WI38 (cell line): ENCODE data around the gene NT5M.

Experiments
- H3K4me3 ChIP-seq: 2 replicates; pipeline ENCODE4 v1.5.1; 2011; ENCODE audit warnings: low read depth, mild to moderate bottlenecking, control low read depth, low read length
- CTCF ChIP-seq: IDR thresholded peaks from 2 replicates; pipeline ENCODE4 v1.5.1; 2012; ENCODE audit warnings: low read depth, mild to moderate bottlenecking, control low read depth, low read length

The NT5M gene

DNA sequence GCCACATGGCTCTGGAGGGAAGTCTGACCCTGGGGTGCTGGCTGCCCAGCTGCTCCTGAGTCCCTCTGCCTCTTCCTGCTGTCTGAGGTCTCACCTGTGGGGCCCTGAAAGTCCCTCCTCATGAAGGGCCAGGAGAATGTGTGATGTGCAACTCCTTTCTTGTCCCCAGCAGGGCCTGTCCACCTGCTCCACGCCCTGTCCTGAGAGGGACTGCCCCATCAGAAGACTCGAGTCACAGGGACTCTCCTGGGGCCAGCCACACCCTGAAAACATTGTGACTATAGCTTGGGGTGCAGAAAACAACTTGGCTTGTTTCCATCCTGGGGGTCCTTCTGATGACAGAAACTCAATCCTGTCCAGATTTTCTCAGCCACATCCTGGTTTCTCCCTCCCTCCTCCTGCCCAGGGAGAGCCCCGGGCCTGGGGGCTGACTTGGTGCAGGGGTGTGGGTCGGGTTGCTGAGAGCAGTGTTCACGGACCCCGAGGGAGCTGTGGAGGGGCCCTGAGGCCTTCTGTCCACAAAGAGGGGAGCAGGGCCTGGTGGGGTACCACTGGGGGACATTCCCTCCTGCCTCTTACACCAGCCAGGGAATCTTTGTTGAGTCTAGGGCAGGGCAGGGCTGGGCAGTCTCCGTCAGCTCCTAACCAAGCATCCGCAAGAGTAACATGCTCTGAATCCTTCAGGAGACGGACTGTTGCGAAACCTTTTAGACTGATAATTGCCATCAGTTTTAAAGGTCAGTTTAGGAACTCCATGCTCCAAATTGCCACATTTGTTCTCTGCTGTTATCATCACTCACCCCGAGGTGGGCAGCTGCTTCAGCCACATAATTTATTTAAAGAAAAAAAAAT, 45.9 kb downstream of the NT5M start:
- TF ChIP-seq CTCF = no peak
- no peak overlapping the region for H3K4me3 ChIP-seq

DNA sequence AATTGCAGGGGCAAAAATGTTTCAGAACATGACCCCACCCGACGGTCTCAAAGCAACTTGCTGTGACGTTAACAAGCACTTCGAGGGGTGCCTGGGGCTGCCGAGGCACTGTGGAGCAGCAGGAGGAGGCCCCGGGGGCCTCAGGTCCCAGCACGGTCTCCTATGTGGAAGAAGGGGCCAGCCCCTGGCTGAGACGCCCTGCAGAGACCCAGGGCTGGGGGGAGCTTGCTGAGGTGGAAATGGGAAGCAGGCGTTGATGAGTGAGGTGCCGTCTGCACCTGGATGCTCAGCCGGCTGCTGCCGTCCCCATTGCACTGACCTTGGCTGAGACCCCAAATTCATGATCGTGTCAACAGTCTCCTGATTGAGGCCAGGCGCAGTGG, 46.5 kb downstream of the NT5M start:
- no peak overlapping the region for H3K4me3 ChIP-seq
- TF ChIP-seq CTCF = no peak

DNA sequence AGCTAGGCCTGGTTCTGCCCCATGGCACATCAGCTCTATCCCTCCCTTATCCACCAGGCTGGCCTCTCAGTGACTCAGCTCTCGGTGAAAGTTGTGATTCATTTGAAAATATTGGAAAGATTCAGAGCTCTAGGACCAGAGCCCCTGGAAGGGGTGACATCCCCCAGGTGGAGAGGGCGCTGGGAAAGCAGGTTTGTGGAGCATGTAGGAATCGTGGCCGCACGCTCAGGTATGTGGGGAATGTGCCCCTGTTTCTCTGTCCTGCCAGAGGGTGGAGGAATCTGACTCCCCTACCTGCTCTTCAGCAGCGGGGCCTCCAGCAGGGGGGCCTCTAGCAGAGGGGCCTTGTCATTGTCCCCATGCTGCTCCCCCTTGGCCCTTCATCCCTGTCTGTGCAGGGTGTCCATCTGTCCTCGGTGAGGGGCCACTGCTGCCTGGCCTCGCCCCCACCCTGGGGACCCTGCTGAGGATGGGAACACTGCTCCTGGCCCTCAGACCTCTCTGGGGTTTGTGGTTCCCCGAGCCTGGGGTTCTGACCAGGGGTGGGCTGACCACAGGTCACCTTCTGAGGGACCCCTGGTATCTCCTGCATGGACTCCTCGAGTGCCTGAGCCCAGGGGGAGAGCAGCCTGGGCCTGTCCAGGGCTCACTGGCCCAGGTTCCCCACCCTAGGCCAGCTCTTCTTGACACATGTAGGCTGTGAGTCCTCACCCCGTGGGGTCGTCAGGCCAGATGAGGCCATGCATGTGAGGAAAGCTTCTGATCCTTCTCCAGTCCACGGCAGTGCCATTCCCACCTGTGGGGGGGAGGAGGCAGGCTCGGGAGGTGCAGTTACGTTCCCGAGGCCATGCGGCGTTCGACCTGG, 47.5 kb downstream of the NT5M start:
- no peak overlapping the region for H3K4me3 ChIP-seq
- TF ChIP-seq CTCF = no peak

GRCh38 chr17:17351356-17351891, 48.3 kb downstream of the NT5M start:
- no peak for TF ChIP-seq CTCF
- no peak overlapping the region for H3K4me3 ChIP-seq

GRCh38 chr17:17351901-17352781, 49.0 kb downstream of the NT5M start:
- no peak for TF ChIP-seq CTCF
- H3K4me3 ChIP-seq = no peak overlapping the region

- H3K4me3 ChIP-seq = no peak overlapping the region
- no peak for TF ChIP-seq CTCF
These were observed 49.9 kb downstream of the NT5M start for GRCh38 chr17:17352836-17353624.
